HL-60 (cell line): Measurements from ENCODE around the gene JAGN1.
"Not testable (repeated sequence)": the region's sequence is repeated elsewhere in the genome, so short reads cannot be mapped to it uniquely, and the experiment has no call there.

Experiments
- DNase-seq, 2 experiments: peaks; one replicate each; pipeline ENCODE4 v3.0.0-alpha.2; 2010 to 2020; ENCODE audit warnings: low read depth in 1 of 2, low spot score in 1 of 2
- H3K27ac ChIP-seq: fragments of 250-450 bp; sonication (Bioruptor Pico); replicated peaks from 2 replicates; pipeline ENCODE4 v1.5.1; 2020; ENCODE audit warnings: mild to moderate bottlenecking, moderate library complexity
- H3K27me3 ChIP-seq: fragments of 250-450 bp; sonication (Bioruptor Pico); 2 replicates; pipeline ENCODE4 v1.5.1; 2021; ENCODE audit warnings: mild to moderate bottlenecking, moderate library complexity; ENCODE audit not compliant: insufficient read depth, poor library complexity, severe bottlenecking
- H3K4me3 ChIP-seq: replicated peaks from 2 replicates; pipeline ENCODE4 v1.5.1; 2011; ENCODE audit warnings: mild to moderate bottlenecking, control low read depth, low read length; ENCODE audit not compliant: insufficient read depth
- GABPA ChIP-seq: IDR thresholded peaks from 2 replicates; pipeline ENCODE4 v1.6.1; 2012; ENCODE audit warnings: low read depth
- POLR2AphosphoS5 ChIP-seq: IDR thresholded peaks from 2 replicates; pipeline ENCODE4 v1.6.1; 2012; ENCODE audit warnings: low read depth
- SPI1 ChIP-seq: IDR thresholded peaks from 2 replicates; pipeline ENCODE4 v1.6.1; 2012; ENCODE audit warnings: low read depth, mild to moderate bottlenecking, borderline replicate concordance
- TF ChIP-seq, protein P1 (sequence below): IDR thresholded peaks from 2 replicates; pipeline ENCODE4 v1.6.1; 2012; ENCODE audit warnings: low read depth; ENCODE audit not compliant: insufficient replicate concordance
- TF ChIP-seq, protein P2 (sequence below): IDR thresholded peaks from one replicate; pipeline ENCODE4 v1.5.1; 2011; ENCODE audit warnings: low read length, control low read depth, inconsistent platforms; ENCODE audit not compliant: insufficient read depth

The JAGN1 gene

DNA sequence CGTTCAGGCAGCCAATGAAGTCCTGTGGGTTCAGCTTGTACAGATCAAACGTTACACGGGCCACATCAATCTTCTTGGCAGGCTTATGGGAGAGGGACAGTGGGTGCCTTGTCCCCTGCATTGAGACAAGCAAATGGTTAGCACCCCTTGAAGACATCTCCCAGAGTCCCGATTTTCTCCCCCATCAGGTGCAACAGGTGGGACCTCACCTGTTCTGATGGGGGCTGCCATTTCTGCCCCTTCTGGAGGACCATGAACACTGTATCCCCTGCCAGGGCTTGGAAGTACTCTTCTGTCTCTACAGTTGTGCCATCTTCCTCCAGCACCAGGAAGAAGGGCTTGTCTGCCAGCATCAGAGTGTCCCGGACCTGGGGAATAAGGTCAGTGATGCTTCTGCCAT is 20.5 kb upstream of the JAGN1 start:
- H3K27me3 ChIP-seq, result no peaks in the 10 kb centered on the region
- DNase-seq, result no peak
- H3K4me3 ChIP-seq, result no peak overlapping the region
- TF ChIP-seq GABPA (no peak), SPI1 (no peak), POLR2AphosphoS5 (no peak)
- TF ChIP-seq, protein P1, sequence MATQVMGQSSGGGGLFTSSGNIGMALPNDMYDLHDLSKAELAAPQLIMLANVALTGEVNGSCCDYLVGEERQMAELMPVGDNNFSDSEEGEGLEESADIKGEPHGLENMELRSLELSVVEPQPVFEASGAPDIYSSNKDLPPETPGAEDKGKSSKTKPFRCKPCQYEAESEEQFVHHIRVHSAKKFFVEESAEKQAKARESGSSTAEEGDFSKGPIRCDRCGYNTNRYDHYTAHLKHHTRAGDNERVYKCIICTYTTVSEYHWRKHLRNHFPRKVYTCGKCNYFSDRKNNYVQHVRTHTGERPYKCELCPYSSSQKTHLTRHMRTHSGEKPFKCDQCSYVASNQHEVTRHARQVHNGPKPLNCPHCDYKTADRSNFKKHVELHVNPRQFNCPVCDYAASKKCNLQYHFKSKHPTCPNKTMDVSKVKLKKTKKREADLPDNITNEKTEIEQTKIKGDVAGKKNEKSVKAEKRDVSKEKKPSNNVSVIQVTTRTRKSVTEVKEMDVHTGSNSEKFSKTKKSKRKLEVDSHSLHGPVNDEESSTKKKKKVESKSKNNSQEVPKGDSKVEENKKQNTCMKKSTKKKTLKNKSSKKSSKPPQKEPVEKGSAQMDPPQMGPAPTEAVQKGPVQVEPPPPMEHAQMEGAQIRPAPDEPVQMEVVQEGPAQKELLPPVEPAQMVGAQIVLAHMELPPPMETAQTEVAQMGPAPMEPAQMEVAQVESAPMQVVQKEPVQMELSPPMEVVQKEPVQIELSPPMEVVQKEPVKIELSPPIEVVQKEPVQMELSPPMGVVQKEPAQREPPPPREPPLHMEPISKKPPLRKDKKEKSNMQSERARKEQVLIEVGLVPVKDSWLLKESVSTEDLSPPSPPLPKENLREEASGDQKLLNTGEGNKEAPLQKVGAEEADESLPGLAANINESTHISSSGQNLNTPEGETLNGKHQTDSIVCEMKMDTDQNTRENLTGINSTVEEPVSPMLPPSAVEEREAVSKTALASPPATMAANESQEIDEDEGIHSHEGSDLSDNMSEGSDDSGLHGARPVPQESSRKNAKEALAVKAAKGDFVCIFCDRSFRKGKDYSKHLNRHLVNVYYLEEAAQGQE, result no peak
- TF ChIP-seq, protein P2, sequence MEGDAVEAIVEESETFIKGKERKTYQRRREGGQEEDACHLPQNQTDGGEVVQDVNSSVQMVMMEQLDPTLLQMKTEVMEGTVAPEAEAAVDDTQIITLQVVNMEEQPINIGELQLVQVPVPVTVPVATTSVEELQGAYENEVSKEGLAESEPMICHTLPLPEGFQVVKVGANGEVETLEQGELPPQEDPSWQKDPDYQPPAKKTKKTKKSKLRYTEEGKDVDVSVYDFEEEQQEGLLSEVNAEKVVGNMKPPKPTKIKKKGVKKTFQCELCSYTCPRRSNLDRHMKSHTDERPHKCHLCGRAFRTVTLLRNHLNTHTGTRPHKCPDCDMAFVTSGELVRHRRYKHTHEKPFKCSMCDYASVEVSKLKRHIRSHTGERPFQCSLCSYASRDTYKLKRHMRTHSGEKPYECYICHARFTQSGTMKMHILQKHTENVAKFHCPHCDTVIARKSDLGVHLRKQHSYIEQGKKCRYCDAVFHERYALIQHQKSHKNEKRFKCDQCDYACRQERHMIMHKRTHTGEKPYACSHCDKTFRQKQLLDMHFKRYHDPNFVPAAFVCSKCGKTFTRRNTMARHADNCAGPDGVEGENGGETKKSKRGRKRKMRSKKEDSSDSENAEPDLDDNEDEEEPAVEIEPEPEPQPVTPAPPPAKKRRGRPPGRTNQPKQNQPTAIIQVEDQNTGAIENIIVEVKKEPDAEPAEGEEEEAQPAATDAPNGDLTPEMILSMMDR, result no peak
- H3K27ac ChIP-seq, result no peak overlapping the region

DNA sequence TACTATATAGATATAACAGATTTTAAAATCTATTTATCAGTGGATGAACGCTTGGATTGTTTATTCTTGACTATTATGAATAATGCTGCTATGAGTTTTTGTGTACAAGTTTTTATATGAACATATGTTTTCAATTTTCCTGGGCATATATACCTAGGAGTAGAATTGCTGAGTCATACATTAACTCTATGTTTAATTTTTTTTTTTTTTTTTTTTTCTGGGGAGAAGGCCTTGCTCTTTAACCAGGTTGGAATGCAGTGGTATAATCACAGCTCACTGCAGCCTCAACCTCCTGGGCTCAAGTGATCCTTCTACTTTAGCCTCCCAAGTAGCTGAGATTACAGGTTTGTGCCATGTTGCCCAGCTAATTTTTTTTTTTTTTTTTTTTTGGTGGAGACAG is 19.4 kb upstream of the JAGN1 start:
- Histone ChIP-seq H3K27ac (no peak overlapping the region), H3K27me3 (no peaks in the 10 kb centered on the region), H3K4me3 (no peak overlapping the region)
- DNase-seq, result no peak
- TF ChIP-seq, protein P1, result no peak
- TF ChIP-seq POLR2AphosphoS5 (no peak), SPI1 (no peak), GABPA (no peak)
- TF ChIP-seq, protein P2, result no peak

DNA sequence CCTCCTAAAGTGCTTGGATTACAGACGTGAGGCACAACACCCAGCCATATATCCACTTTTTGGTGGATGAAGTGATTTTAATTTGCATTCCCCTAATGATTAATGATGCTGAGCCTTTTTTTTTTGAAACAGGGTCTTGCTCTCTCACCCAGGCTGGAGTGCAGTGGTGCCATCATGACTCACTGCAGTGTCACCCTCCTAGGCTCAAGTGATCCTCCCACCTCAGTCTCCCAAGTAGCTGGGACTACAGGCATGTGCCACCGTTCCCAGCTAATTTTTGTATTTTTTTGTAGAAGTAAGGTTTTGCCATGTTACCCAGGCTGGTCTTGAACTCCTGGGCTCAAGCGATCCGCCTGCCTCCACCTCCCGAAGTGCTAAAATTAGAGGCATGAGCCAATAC is 18.3 kb upstream of the JAGN1 start:
- H3K27ac ChIP-seq, H3K4me3 ChIP-seq, DNase-seq, H3K27me3 ChIP-seq: not testable (repeated sequence)

DNA sequence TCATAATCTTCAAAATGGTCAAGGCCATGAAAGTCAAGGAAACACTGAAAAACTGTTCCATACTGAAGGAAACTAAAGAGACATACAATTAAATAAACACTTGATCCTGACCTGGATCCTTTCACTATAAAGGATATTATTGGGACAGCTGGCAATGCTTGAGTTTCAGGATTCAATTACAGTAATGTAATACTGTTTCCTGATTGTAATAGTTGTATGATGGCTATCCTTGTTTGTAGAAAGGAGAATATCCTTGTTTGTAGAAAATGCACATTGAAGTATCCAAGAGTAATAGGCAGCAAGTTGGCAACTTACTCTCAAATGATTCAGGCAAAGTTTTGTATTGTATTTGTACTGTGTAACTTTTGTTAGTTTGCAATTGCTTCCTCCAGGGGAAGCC is 15.0 kb upstream of the JAGN1 start:
- no peak for DNase-seq
- Histone ChIP-seq H3K27ac (no peak overlapping the region), H3K4me3 (no peak overlapping the region), H3K27me3 (no peaks in the 10 kb centered on the region)
- TF ChIP-seq GABPA (no peak), POLR2AphosphoS5 (no peak), SPI1 (no peak)
- TF ChIP-seq, protein P1, result no peak
- TF ChIP-seq, protein P2, result no peak

DNA sequence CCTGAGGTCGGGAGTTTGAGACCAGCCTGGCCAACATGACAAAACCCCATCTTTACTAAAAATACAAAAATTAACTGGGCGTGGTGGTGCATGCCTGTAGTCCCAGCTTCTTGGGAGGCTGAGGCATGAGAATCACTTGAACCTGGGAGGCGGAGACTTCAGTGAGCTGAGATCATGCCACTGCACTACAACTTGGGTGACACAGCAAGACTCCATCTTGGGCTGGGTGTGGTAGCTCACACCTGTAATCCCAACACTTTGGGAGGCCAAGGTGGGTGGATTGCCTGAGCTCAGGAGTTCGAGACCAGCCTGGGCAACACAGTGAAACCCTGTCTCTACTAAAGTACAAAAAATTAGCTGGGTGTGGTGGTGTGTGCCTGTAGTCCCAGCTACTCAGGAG is 14.2 kb upstream of the JAGN1 start:
- H3K27me3 ChIP-seq, H3K4me3 ChIP-seq, DNase-seq, H3K27ac ChIP-seq: not testable (repeated sequence)
